NB4 (cell line): ENCODE data around the gene MRPS34.

Experiments used
- DNase-seq: peaks from one replicate; pipeline ENCODE4 v3.0.0; 2010; ENCODE audit warnings: low read depth
- H3K4me3 ChIP-seq: one replicate; pipeline ENCODE4 v1.5.1; 2011; ENCODE audit warnings: mild to moderate bottlenecking, low read depth, low read length, moderate library complexity
- CTCF ChIP-seq: IDR thresholded peaks from one replicate; pipeline ENCODE4 v1.5.1; 2012; ENCODE audit warnings: low read depth, low read length
- MAX ChIP-seq: IDR thresholded peaks from 2 replicates; pipeline ENCODE4 v1.6.1; 2011; ENCODE audit warnings: low read depth, low read length
- MYC ChIP-seq: IDR thresholded peaks from 2 replicates; pipeline ENCODE4 v1.6.1; 2011; ENCODE audit warnings: low read depth, low read length
- POLR2A ChIP-seq: IDR thresholded peaks from 2 replicates; pipeline ENCODE4 v1.6.1; 2011; ENCODE audit warnings: mild to moderate bottlenecking; ENCODE audit not compliant: insufficient read length; ENCODE audit errors: extremely low read depth

MRPS34 gene

GRCh38 chr16:1786242-1787055, 13.5 kb upstream of the MRPS34 start:
- no peak for DNase-seq
- no peak overlapping the region for H3K4me3 ChIP-seq
- TF ChIP-seq MYC = no peak
- no peak for TF ChIP-seq POLR2A
- no peak for TF ChIP-seq CTCF
- no peak for TF ChIP-seq MAX

GRCh38 chr16:1785846-1786170, 12.9 kb upstream of the MRPS34 start:
- DNase-seq = no peak
- TF ChIP-seq MAX (no peak), MYC (no peak), POLR2A (no peak), CTCF (no peak)
- H3K4me3 ChIP-seq = no peak overlapping the region

- DNase-seq = no peak
- TF ChIP-seq CTCF (no peak), MAX (no peak), POLR2A (no peak), MYC (no peak)
- H3K4me3 ChIP-seq = no peak overlapping the region
Measured at GRCh38 chr16:1784977-1785845, 12.3 kb upstream of the MRPS34 start.

- TF ChIP-seq POLR2A (peak; percentile 35), MYC (peak; percentile 50; the same call in 1 of the 2 replicates), MAX (peak; percentile 31; the same call in 1 of the 2 replicates), CTCF (no peak)
- H3K4me3 ChIP-seq = peak within 1 kb of the TSS; percentile 87
- peak; percentile 99 for DNase-seq
Measured at GRCh38 chr16:1782408-1783264, 9.7 kb upstream of the MRPS34 start, which contains the start of the genes NUBP2 and SPSB3. Gene NUBP2 (plus strand): TSS chr16:1782960. CDS start chr16:1783021, 61 bp downstream. Gene SPSB3 (minus strand): TSS chr16:1782571. CDS start chr16:1781483, 1,088 bp downstream.
